BE2C (cell line): ENCODE measurements around the gene SLF2.

ENCODE experiments used
- DNase-seq: peaks from one replicate; pipeline ENCODE4 v3.0.0-alpha.2; 2020
- H3K27me3 ChIP-seq: fragments of 250-450 bp; sonication (Bioruptor Pico); 2 replicates; pipeline ENCODE4 v1.5.1; 2020; ENCODE audit warnings: mild to moderate bottlenecking
- H3K36me3 ChIP-seq: fragments of 250-450 bp; sonication (Bioruptor Pico); 2 replicates; pipeline ENCODE4 v1.5.1; 2020; ENCODE audit warnings: mild to moderate bottlenecking
- H3K4me1 ChIP-seq: fragments of 250-450 bp; sonication (Bioruptor Pico); 2 replicates; pipeline ENCODE4 v1.5.1; 2020
- H3K4me3 ChIP-seq: 2 replicates; pipeline ENCODE4 v1.5.1; 2011; ENCODE audit warnings: low read depth, low read length
- H3K9me3 ChIP-seq: fragments of 250-450 bp; sonication (Bioruptor Pico); 2 replicates; pipeline ENCODE4 v1.5.1; 2020
- CTCF ChIP-seq: IDR thresholded peaks from 2 replicates; pipeline ENCODE4 v1.5.1; 2012; ENCODE audit warnings: mild to moderate bottlenecking, low read depth, low read length

The SLF2 gene

GRCh38 chr10:100877461-100877850 lies 35.3 kb upstream of the SLF2 start:
- Histone ChIP-seq H3K4me1 (peaks cover 23% of the 10 kb centered on the region), H3K9me3 (no peaks in the 10 kb centered on the region), H3K27me3 (no peaks in the 10 kb centered on the region), H3K4me3 (no peak overlapping the region), H3K36me3 (no peaks in the 10 kb centered on the region)
- TF ChIP-seq CTCF: no peak
- DNase-seq: no peak

GRCh38 chr10:100878291-100878910 lies 34.4 kb upstream of the SLF2 start:
- Histone ChIP-seq H3K9me3 (no peaks in the 10 kb centered on the region), H3K4me3 (no peak overlapping the region)
- DNase-seq: peak; percentile 69

GRCh38 chr10:100879741-100880360 lies 32.9 kb upstream of the SLF2 start:
- H3K4me1 ChIP-seq: peaks cover 38% of the 10 kb centered on the region
- H3K27me3 ChIP-seq: no peaks in the 10 kb centered on the region
- no peaks in the 10 kb centered on the region for H3K9me3 ChIP-seq
- H3K4me3 ChIP-seq: no peak overlapping the region
- no peaks in the 10 kb centered on the region for H3K36me3 ChIP-seq
- TF ChIP-seq CTCF: no peak
- DNase-seq: peak; percentile 30

More at GRCh38 chr10:100878291-100878910, 34.4 kb upstream of the SLF2 start:
- Histone ChIP-seq H3K36me3 (no peaks in the 10 kb centered on the region), H3K27me3 (no peaks in the 10 kb centered on the region), H3K4me1 (peaks cover 33% of the 10 kb centered on the region)
- TF ChIP-seq CTCF: peak; percentile 84

GRCh38 chr10:100881556-100882213 lies 31.1 kb upstream of the SLF2 start:
- no peak for TF ChIP-seq CTCF
- Histone ChIP-seq H3K9me3 (no peaks in the 10 kb centered on the region), H3K4me3 (no peak overlapping the region), H3K36me3 (no peaks in the 10 kb centered on the region), H3K27me3 (no peaks in the 10 kb centered on the region), H3K4me1 (peaks cover 38% of the 10 kb centered on the region)
- peak; percentile 28 for DNase-seq

GRCh38 chr10:100882252-100882651 lies 30.5 kb upstream of the SLF2 start:
- no peak for TF ChIP-seq CTCF
- Histone ChIP-seq H3K4me3 (no peak overlapping the region), H3K27me3 (no peaks in the 10 kb centered on the region), H3K36me3 (no peaks in the 10 kb centered on the region), H3K9me3 (no peaks in the 10 kb centered on the region), H3K4me1 (peaks cover 38% of the 10 kb centered on the region)
- peak; percentile 43 for DNase-seq
